ENCODE measurements around the gene POLR2B. TPM values are rescaled to one million over a fixed set of nuclear protein-coding genes. Genes with fewer than 3 reads are reported as not detected.

The POLR2B gene
- total RNA-seq, 1 donor from 2014 or later = 135 TPM

DNA sequence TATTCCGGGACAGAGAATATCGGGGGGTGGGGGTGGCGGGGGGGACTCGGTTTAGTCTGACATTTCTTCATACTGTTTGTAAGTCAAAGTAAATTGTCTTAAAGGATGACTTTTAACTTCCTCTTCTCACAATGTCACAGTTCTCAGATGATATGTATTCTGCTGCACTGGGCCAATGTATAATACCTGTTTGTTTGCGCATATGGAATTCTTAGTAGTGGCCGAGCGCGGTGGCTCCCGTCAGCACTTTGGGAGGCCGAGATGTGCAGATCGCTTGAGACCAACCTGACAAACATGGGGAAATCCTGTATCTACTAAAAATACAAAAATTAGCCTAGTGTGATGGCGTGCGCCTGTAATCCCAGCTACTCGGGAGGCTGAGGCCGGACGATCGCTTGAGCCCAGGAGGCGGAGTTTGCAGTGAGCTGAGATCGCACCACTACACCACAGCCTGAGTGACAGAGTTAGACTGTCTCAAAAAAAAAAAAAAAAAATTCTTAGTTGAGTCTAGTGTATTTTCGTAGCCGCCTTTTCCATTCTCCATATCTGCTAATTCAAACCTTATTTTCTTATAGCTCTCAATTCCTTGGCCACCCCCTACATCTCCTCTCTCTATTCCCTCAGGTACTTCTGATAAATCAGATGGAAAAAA, 851 bp downstream of the POLR2B start:
- Mint-ChIP-seq H3K27ac (ENCODE audit: unreplicated experiment) (peak overlapping the region; percentile 80), H3K27me3 (ENCODE audit: unreplicated experiment) (peaks cover 6% of the 10 kb centered on the region), H3K9me3 (ENCODE audit: unreplicated experiment) (peaks cover 9% of the 10 kb centered on the region), H3K4me1 (ENCODE audit: low read depth, unreplicated experiment) (peaks cover 8% of the 10 kb centered on the region), H3K36me3 (ENCODE audit: unreplicated experiment) (no peaks in the 10 kb centered on the region), H3K4me3 (ENCODE audit: unreplicated experiment) (peak overlapping the region; percentile 99)
- DNase-seq = peak; percentile 43
- TF ChIP-seq, protein P1, sequence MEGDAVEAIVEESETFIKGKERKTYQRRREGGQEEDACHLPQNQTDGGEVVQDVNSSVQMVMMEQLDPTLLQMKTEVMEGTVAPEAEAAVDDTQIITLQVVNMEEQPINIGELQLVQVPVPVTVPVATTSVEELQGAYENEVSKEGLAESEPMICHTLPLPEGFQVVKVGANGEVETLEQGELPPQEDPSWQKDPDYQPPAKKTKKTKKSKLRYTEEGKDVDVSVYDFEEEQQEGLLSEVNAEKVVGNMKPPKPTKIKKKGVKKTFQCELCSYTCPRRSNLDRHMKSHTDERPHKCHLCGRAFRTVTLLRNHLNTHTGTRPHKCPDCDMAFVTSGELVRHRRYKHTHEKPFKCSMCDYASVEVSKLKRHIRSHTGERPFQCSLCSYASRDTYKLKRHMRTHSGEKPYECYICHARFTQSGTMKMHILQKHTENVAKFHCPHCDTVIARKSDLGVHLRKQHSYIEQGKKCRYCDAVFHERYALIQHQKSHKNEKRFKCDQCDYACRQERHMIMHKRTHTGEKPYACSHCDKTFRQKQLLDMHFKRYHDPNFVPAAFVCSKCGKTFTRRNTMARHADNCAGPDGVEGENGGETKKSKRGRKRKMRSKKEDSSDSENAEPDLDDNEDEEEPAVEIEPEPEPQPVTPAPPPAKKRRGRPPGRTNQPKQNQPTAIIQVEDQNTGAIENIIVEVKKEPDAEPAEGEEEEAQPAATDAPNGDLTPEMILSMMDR (IDR thresholded peaks at IDR 0.05; ENCODE audit: partially characterized antibody, unreplicated experiment) = no peak

DNA sequence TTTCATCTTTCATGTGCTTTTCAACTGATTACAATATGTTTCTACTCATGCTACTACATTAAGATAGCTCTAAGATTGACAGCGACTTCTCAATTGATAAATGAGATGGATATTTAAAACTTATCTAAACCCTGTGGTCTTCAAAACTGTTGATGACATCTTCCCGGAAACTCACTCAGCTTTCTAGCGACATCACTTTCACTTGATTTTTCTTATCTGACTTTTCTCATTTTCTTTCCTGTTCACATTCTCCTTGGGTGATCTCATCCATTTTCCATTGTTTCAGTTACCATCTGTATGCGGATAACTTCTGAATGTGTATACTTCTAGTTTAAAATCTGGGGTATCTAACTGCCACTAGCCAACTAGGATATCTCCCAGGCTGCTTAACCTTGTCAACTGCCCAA, 3.1 kb downstream of the POLR2B start:
- Mint-ChIP-seq H3K27me3 (ENCODE audit: unreplicated experiment) (peaks cover 2% of the 10 kb centered on the region), H3K27ac (ENCODE audit: unreplicated experiment) (no peak overlapping the region), H3K36me3 (ENCODE audit: unreplicated experiment) (no peaks in the 10 kb centered on the region), H3K4me1 (ENCODE audit: low read depth, unreplicated experiment) (peaks cover 4% of the 10 kb centered on the region), H3K9me3 (ENCODE audit: unreplicated experiment) (peaks cover 5% of the 10 kb centered on the region), H3K4me3 (ENCODE audit: unreplicated experiment) (no peak overlapping the region)
- TF ChIP-seq, protein P1 (IDR thresholded peaks at IDR 0.05; ENCODE audit: partially characterized antibody, unreplicated experiment) = no peak
- DNase-seq = no peak

- TF ChIP-seq, protein P1 (IDR thresholded peaks at IDR 0.05; ENCODE audit: partially characterized antibody, unreplicated experiment) = no peak
- Mint-ChIP-seq H3K4me3 (ENCODE audit: unreplicated experiment) (no peak overlapping the region), H3K4me1 (ENCODE audit: low read depth, unreplicated experiment) (peaks cover under 1% of the 10 kb centered on the region), H3K9me3 (ENCODE audit: unreplicated experiment) (no peaks in the 10 kb centered on the region), H3K36me3 (ENCODE audit: unreplicated experiment) (no peaks in the 10 kb centered on the region), H3K27ac (ENCODE audit: unreplicated experiment) (no peak overlapping the region), H3K27me3 (ENCODE audit: unreplicated experiment) (no peaks in the 10 kb centered on the region)
- no peak for DNase-seq
Measured at GRCh38 chr4:56986192-56986591, 7.5 kb downstream of the POLR2B start.

- TF ChIP-seq, protein P1 (IDR thresholded peaks at IDR 0.05; ENCODE audit: partially characterized antibody, unreplicated experiment) = no peak
- Mint-ChIP-seq H3K9me3 (ENCODE audit: unreplicated experiment) (no peaks in the 10 kb centered on the region), H3K36me3 (ENCODE audit: unreplicated experiment) (no peaks in the 10 kb centered on the region), H3K4me1 (ENCODE audit: low read depth, unreplicated experiment) (no peaks in the 10 kb centered on the region), H3K27ac (ENCODE audit: unreplicated experiment) (no peak overlapping the region), H3K27me3 (ENCODE audit: unreplicated experiment) (no peaks in the 10 kb centered on the region), H3K4me3 (ENCODE audit: unreplicated experiment) (no peak overlapping the region)
- DNase-seq = no peak
Measured at GRCh38 chr4:56986952-56987351, 8.3 kb downstream of the POLR2B start.

GRCh38 chr4:56990109-56990905, 11.6 kb downstream of the POLR2B start:
- no peaks in the 10 kb centered on the region for H3K36me3 Mint-ChIP-seq (ENCODE audit: unreplicated experiment)
- no peaks in the 10 kb centered on the region for H3K9me3 Mint-ChIP-seq (ENCODE audit: unreplicated experiment)
- no peaks in the 10 kb centered on the region for H3K27me3 Mint-ChIP-seq (ENCODE audit: unreplicated experiment)
- DNase-seq = no peak
- no peaks in the 10 kb centered on the region for H3K4me1 Mint-ChIP-seq (ENCODE audit: low read depth, unreplicated experiment)
- TF ChIP-seq, protein P1 (IDR thresholded peaks at IDR 0.05; ENCODE audit: partially characterized antibody, unreplicated experiment) = no peak
- H3K4me3 Mint-ChIP-seq (ENCODE audit: unreplicated experiment) = no peak overlapping the region
- no peak overlapping the region for H3K27ac Mint-ChIP-seq (ENCODE audit: unreplicated experiment)
